ENCODE measurements around the gene DUSP22.

- no peak for TF ChIP-seq OSR1 (CRISPR knock-in tag; IDR thresholded peaks at IDR 0.05)
- TF ChIP-seq RARB (CRISPR knock-in tag; IDR thresholded peaks at IDR 0.05), result no peak
- TF ChIP-seq ZFP30 (CRISPR knock-in tag; IDR thresholded peaks at IDR 0.05), result no peak
- no peak for TF ChIP-seq ZFP3 (CRISPR knock-in tag; IDR thresholded peaks at IDR 0.05)
- TF ChIP-seq SNAI2 (CRISPR knock-in tag; IDR thresholded peaks at IDR 0.05), result no peak
- TF ChIP-seq TCF4 (CRISPR knock-in tag; IDR thresholded peaks at IDR 0.05; ENCODE audit: borderline replicate concordance), result no peak
- no peak for TF ChIP-seq ARNTL (CRISPR knock-in tag; IDR thresholded peaks at IDR 0.05; ENCODE audit: borderline replicate concordance, low read depth)
- TF ChIP-seq PATZ1 (CRISPR knock-in tag; IDR thresholded peaks at IDR 0.05; ENCODE audit: borderline replicate concordance), result no peak
- no peak for TF ChIP-seq BACH2 (CRISPR knock-in tag; IDR thresholded peaks at IDR 0.05; ENCODE audit: borderline replicate concordance)
- TF ChIP-seq CSDC2 (CRISPR knock-in tag; IDR thresholded peaks at IDR 0.05), result no peak
- TF ChIP-seq GLIS3 (CRISPR knock-in tag; IDR thresholded peaks at IDR 0.05), result no peak
- TF ChIP-seq CSRNP3 (CRISPR knock-in tag; IDR thresholded peaks at IDR 0.05), result no peak
- TF ChIP-seq POU6F1 (CRISPR knock-in tag; IDR thresholded peaks at IDR 0.05; ENCODE audit: borderline replicate concordance, low read depth), result no peak
- TF ChIP-seq TOX (CRISPR knock-in tag; IDR thresholded peaks at IDR 0.05; ENCODE audit: borderline replicate concordance), result no peak
Measured at GRCh38 chr6:398558-399078, 106.3 kb downstream of the DUSP22 start.
